BLaER1 treated with 17β-estradiol and CSF1 and Interleukin-3, amounts not matched to agents 10 nM and 100 nM (cell line): ENCODE results near the gene BATF2.
"Not testable (repeated sequence)": the region's sequence is repeated elsewhere in the genome, so short reads cannot be mapped to it uniquely, and the experiment has no call there.

Experiments
- H3K27ac ChIP-seq, 11 experiments: shearing (Covaris generic); formaldehyde crosslinking; 2 replicates each; pipeline ENCODE4 v1.8.1; 2022
- H3K27me3 ChIP-seq, 11 experiments: shearing (Covaris generic); formaldehyde crosslinking; 2 replicates each; pipeline ENCODE4 v1.8.1; 2022
- H3K36me3 ChIP-seq, 11 experiments: shearing (Covaris generic); formaldehyde crosslinking; 2 replicates each; pipeline ENCODE4 v1.8.1; 2022
- H3K4me1 ChIP-seq, 10 experiments: shearing (Covaris generic); formaldehyde crosslinking; 2 replicates each; pipeline ENCODE4 v1.8.1; 2022
- H3K4me2 ChIP-seq, 11 experiments: shearing (Covaris generic); formaldehyde crosslinking; 2 replicates each; pipeline ENCODE4 v1.8.1; 2022
- H3K4me3 ChIP-seq, 10 experiments: shearing (Covaris generic); formaldehyde crosslinking; 2 replicates each; pipeline ENCODE4 v1.8.1; 2022
- H3K9ac ChIP-seq, 11 experiments: shearing (Covaris generic); formaldehyde crosslinking; 2 replicates each; pipeline ENCODE4 v1.8.1; 2022
- H3K9me3 ChIP-seq, 11 experiments: shearing (Covaris generic); formaldehyde crosslinking; replicated peaks in 1 of 11; 2 replicates each; pipeline ENCODE4 v1.8.1; 2022
- H4K20me1 ChIP-seq, 11 experiments: shearing (Covaris generic); formaldehyde crosslinking; 2 replicates each; pipeline ENCODE4 v1.8.1; 2022
- Cebpa-rat ChIP-seq, 11 experiments: shearing (Covaris generic); IDR thresholded peaks; 2 replicates each; pipeline ENCODE4 v1.8.1; 2022

Gene BATF2

DNA sequence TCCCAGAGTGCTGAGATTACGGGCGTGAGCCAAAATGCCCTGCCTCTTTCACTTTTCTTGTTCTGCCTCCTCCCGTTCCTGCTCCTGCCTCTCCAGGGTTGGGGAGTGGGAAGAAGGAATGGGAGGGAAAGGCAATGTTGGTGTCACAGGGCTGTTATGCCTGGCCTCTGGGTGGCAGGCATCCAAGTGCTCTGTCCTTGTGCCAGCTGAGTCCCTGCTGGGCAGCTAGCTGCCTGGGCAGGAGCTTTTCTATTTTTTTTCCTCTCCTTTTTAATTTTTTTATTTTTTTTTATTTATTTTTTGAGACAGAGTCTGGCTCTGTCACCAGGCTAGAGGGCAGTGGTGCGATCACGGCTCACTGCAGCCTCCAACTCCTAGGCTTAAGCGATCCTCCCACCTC is 40.2 kb upstream of the BATF2 start:
- Histone ChIP-seq H3K27me3 (no peaks in the 10 kb centered on the region), H3K4me3 (no peak overlapping the region), H3K4me1 (peaks cover 28 to 40% (median 37%) of the 10 kb centered on the region in 10 experiments), H3K27ac (no peak overlapping the region), H3K9ac (no peak overlapping the region), H4K20me1 (peaks cover 0 to 8% (median 0%) of the 10 kb centered on the region in 11 experiments; a peak in 9 of 22 replicates), H3K36me3 (peaks cover 20 to 63% (median 48%) of the 10 kb centered on the region in 11 experiments; a peak in 21 of 22 replicates), H3K4me2 (no peak overlapping the region), H3K9me3 (no peaks in the 10 kb centered on the region)
- no peak for TF ChIP-seq Cebpa-rat (IDR thresholded peaks at IDR 0.05)

DNA sequence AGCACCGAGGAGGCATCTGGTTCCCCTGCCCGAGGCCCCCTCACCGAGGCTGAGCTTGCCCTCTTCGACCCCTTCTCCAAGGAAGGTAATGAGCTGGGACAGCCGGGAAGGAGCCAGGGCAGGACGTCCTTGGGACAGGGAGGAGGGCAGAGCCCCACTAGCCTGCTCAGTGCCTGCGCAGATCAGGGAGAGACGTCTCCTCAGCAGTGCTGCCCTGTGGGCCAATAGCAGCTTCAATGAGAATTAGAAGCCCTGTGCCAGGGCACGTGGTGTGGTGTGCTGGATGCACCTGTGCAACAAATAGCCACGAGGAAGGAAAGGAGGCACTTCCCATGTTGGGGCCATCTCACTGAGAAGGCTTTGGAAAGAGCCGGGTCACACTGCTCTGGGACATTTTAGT is 38.8 kb upstream of the BATF2 start:
- no peak overlapping the region for H3K4me2 ChIP-seq
- no peak overlapping the region for H3K4me3 ChIP-seq
- H3K9ac ChIP-seq, result no peak overlapping the region
- H3K9me3 ChIP-seq, result no peaks in the 10 kb centered on the region
- TF ChIP-seq Cebpa-rat (IDR thresholded peaks at IDR 0.05), result no peak
- no peaks in the 10 kb centered on the region; a peak in 1 of 22 replicates for H4K20me1 ChIP-seq
- no peak overlapping the region for H3K27ac ChIP-seq
- H3K4me1 ChIP-seq, result peaks cover 26 to 45% (median 38%) of the 10 kb centered on the region in 10 experiments
- peaks cover 20 to 73% (median 50%) of the 10 kb centered on the region in 11 experiments; a peak in 21 of 22 replicates for H3K36me3 ChIP-seq
- no peaks in the 10 kb centered on the region for H3K27me3 ChIP-seq

DNA sequence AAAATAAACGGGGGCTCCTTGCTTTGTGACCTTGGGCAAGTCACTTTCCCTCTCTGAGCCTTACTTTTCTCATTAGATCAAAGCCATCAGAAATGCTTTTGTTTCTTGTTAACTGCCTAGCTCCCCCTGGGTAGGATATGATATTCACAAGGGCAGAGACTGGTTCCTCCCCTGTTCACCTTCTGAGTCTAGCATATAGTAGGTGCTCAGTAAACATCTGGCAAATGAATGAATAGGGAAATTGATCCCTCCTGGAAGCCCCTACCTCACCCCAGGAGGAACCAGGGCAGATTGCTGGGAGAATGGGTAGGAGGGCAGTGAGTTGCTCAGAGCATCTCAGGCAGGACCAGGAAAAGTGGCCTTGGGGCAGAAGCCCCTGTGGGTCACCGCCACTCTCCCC is 37.7 kb upstream of the BATF2 start:
- H3K9ac ChIP-seq, result no peak overlapping the region
- H3K4me2 ChIP-seq, result no peak overlapping the region
- peaks cover 15 to 33% (median 26%) of the 10 kb centered on the region in 10 experiments for H3K4me1 ChIP-seq
- H3K36me3 ChIP-seq, result peaks cover 20 to 73% (median 50%) of the 10 kb centered on the region in 11 experiments; a peak in 21 of 22 replicates
- H4K20me1 ChIP-seq, result no peaks in the 10 kb centered on the region; a peak in 1 of 22 replicates
- H3K27me3 ChIP-seq, result no peaks in the 10 kb centered on the region
- TF ChIP-seq Cebpa-rat (IDR thresholded peaks at IDR 0.05), result no peak
- no peak overlapping the region for H3K4me3 ChIP-seq
- H3K9me3 ChIP-seq, result no peaks in the 10 kb centered on the region
- no peak overlapping the region for H3K27ac ChIP-seq

DNA sequence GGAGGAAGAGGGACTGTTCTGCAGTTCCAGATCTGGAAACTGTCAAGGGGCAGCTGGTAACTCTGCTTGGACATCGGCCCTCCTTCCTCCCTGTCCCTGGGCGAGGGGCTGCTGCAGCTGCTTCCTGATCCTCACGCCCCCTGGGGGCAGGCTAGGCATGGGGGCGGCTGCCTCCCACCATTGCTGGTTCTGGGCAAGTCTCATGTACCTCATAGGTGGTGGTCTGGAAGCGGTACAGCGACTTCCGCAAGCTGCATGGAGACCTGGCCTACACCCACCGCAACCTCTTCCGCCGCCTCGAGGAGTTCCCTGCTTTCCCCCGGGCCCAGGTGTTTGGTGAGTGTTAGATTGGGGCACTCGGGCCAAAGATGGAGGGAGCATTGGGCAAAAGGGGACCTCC is 35.4 kb upstream of the BATF2 start:
- Histone ChIP-seq H4K20me1 (no peaks in the 10 kb centered on the region; a peak in 1 of 22 replicates), H3K4me2 (peak overlapping the region in 5 of 11 experiments; percentile 0 to 44 (median 12); a peak in 5 of 22 replicates), H3K36me3 (peaks cover 20 to 60% (median 43%) of the 10 kb centered on the region in 11 experiments; a peak in 21 of 22 replicates), H3K9me3 (no peaks in the 10 kb centered on the region), H3K4me3 (no peak overlapping the region), H3K9ac (0 out of 22 replicates have a peak overlapping the region, but pooled peaks of 3 of the 11 experiments have one; percentile 14 to 20 (median 18)), H3K27ac (no peak overlapping the region), H3K4me1 (peaks cover 10 to 31% (median 24%) of the 10 kb centered on the region in 10 experiments), H3K27me3 (no peaks in the 10 kb centered on the region)
- no peak for TF ChIP-seq Cebpa-rat (IDR thresholded peaks at IDR 0.05)

DNA sequence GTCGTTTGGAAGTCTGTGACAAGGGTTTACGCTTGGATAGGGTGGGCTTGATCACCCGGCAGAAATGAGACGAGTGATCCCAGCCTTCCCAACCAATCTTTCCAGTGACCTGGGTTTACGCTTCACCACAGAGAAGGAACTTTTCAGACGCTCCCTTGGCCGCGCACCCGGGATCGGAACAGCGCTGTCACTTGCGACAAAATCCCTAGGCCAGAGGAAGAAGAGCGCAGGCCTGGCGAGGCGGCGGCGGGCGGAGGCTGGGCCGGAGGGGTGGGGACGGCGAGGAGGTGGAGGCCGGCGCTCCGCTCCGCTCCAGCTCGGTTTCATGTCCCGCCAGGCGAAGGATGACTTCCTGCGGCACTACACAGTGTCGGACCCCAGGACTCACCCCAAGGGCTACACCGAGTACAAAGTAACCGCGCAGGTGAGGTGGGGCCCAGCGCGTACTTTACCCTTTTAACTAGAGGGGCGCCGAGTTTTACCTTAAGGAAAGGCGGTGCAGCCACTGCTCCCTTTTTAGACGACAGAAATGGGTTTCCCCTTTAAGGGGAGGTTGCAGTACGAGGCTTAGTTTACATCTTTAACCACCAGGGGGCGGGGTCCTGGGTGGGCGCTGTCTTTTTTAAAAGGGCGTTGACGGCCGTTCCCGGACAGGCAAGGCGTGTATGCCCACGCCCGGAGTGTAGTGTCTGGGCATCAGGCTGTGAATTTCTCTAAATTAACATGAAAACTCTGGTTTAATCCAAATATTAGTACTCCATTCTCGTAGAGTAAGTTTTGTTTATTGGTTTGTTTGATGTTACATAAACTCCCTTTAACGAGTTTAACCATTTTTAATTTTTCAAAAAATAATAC is 30.7 kb upstream of the BATF2 start, which contains the start of gene SNX15:
Gene SNX15, plus strand, starts transcription at position 227 of the 855 bp plus-strand sequence. Its CDS starts 99 bp downstream, at position 326.
- peak within 1 kb of the TSS; percentile 74 to 85 (median 79) for H3K9ac ChIP-seq
- peaks cover 0 to 17% (median 7%) of the 10 kb centered on the region in 11 experiments; a peak in 16 of 22 replicates for H3K36me3 ChIP-seq
- H3K9me3 ChIP-seq, result no peaks in the 10 kb centered on the region
- no peak for TF ChIP-seq Cebpa-rat (IDR thresholded peaks at IDR 0.05)
- H3K27ac ChIP-seq, result peak within 1 kb of the TSS; percentile 62 to 88 (median 76); a peak in 20 of 22 replicates
- H3K4me1 ChIP-seq, result peaks cover 16 to 35% (median 29%) of the 10 kb centered on the region in 10 experiments
- H3K4me3 ChIP-seq, result peak within 1 kb of the TSS; percentile 56 to 76 (median 63)
- peak within 1 kb of the TSS; percentile 65 to 95 (median 80) for H3K4me2 ChIP-seq
- H4K20me1 ChIP-seq, result no peaks in the 10 kb centered on the region; a peak in 1 of 22 replicates
- H3K27me3 ChIP-seq, result no peaks in the 10 kb centered on the region

DNA sequence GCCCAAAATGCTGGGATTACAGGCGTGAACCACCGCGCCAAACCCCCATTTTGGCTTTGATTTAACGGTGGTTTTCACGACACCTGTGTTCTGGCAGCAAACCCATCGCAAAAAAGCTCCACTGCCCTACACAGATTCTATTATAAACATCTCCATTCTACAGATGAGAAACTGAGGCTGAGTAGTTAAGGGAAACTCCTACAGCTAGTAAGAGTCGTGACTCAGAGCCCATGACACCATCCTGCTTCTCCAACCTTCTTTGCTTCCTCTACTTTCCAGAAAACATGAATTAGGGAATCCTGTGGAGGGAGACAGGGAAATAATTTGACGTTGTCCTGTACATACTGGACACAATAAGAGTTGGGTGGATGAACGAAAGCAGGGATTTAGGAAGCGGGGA is 30.0 kb upstream of the BATF2 start:
- Histone ChIP-seq H3K27ac (peak overlapping the region in 2 of 11 experiments; percentile 79 to 82; a peak in 2 of 22 replicates), H3K27me3 (no peaks in the 10 kb centered on the region), H3K9ac (peak overlapping the region in 4 of 11 experiments; percentile 74 to 84 (median 80); a peak in 7 of 22 replicates), H4K20me1 (no peaks in the 10 kb centered on the region), H3K4me1 (peaks cover 15 to 33% (median 23%) of the 10 kb centered on the region in 10 experiments), H3K4me3 (peak overlapping the region in 7 of 10 experiments; percentile 58 to 76 (median 63); a peak in 10 of 20 replicates), H3K9me3 (no peaks in the 10 kb centered on the region), H3K4me2 (peak overlapping the region; percentile 55 to 95 (median 76)), H3K36me3 (peaks cover 0 to 17% (median 5%) of the 10 kb centered on the region in 11 experiments; a peak in 10 of 22 replicates)
- TF ChIP-seq Cebpa-rat (IDR thresholded peaks at IDR 0.05), result no peak

DNA sequence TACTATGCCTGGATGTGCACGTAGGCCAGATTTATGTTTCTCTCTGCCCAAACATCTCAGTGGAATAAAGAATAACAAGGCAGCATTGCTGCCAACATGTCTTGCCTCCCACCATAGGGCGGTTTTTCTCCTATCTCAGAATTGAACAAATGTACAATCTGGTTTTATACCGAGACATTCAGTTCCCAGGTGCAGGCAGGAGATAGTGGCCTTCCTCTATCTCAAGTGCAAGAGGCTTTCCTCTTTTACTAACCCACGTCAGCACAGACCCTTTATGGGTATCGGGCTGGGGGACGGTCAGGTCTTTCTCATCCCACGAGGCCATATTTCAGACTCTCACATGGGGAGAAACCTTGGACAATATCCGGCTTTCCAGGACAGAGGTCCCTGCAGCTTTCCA is 26.7 kb upstream of the BATF2 start:
- not testable (repeated sequence) for H3K4me3 ChIP-seq, H3K9ac ChIP-seq, H3K27me3 ChIP-seq, H4K20me1 ChIP-seq, H3K9me3 ChIP-seq, H3K4me2 ChIP-seq, H3K27ac ChIP-seq
- Histone ChIP-seq H3K4me1 (peaks cover 10 to 26% (median 14%) of the 10 kb centered on the region in 10 experiments), H3K36me3 (peaks cover 15 to 38% (median 30%) of the 10 kb centered on the region in 11 experiments)

DNA sequence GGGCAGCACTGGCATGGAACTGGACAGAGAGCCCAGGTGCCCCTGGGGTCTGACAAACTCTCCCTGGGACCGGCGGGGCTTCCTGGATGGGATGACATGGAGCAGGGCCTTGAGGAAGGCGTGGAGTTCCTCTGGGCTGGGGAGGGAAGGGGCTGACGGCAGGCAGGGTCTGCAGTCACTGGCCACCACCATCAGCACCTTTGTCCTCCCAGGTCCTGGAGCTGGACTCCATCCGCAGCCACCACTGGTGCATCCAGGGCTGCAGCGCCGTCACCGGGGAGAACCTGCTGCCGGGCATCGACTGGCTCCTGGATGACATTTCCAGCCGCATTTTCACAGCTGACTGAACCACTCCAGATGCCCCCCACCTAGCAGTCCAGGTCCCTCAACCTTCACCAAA is 24.7 kb upstream of the BATF2 start:
- no peak overlapping the region for H3K4me2 ChIP-seq
- no peak overlapping the region for H3K27ac ChIP-seq
- H3K4me1 ChIP-seq, result peaks cover 9 to 23% (median 13%) of the 10 kb centered on the region in 10 experiments
- H3K9me3 ChIP-seq, result no peaks in the 10 kb centered on the region
- peaks cover 20 to 52% (median 41%) of the 10 kb centered on the region in 11 experiments for H3K36me3 ChIP-seq
- no peak overlapping the region; a peak in 1 of 22 replicates for H3K9ac ChIP-seq
- peaks cover 0 to 4% (median 0%) of the 10 kb centered on the region in 11 experiments; a peak in 1 of 22 replicates for H4K20me1 ChIP-seq
- no peak overlapping the region for H3K4me3 ChIP-seq
- no peak for TF ChIP-seq Cebpa-rat (IDR thresholded peaks at IDR 0.05)
- H3K27me3 ChIP-seq, result no peaks in the 10 kb centered on the region

DNA sequence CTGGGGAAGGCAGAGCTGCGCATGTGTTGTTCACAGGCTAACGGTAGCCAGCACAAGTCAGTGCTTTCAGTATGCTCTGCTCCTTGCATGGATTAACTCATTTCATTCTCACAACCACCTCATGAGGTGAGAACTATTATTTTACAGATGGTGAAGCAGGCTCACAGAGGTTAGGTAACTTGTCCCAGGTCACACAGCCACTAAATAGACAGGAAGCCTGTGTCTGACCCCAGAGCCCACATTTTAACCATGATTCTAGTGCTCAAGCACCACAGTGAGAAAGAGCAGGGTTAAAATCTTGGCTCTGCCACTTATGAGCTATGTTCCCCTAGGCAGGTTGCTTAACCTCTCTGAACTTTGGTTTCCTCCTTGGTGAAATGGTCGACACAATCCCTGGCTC is 24.2 kb upstream of the BATF2 start:
- TF ChIP-seq Cebpa-rat (IDR thresholded peaks at IDR 0.05), result no peak
- Histone ChIP-seq H3K27me3 (no peaks in the 10 kb centered on the region), H3K9ac (no peak overlapping the region), H3K4me2 (no peak overlapping the region), H3K36me3 (peaks cover 20 to 52% (median 41%) of the 10 kb centered on the region in 11 experiments), H3K27ac (no peak overlapping the region), H4K20me1 (peaks cover 0 to 4% (median 0%) of the 10 kb centered on the region in 11 experiments; a peak in 1 of 22 replicates), H3K4me1 (peaks cover 14 to 27% (median 18%) of the 10 kb centered on the region in 10 experiments), H3K9me3 (no peaks in the 10 kb centered on the region), H3K4me3 (no peak overlapping the region)
